ENCODE measurements around the gene CEP41.
"Not testable (repeated sequence)": the region's sequence is repeated elsewhere in the genome, so short reads cannot be mapped to it uniquely, and the experiment has no call there.

Gene CEP41

GRCh38 chr7:130387306-130387627 lies 53.5 kb downstream of the CEP41 start:
- no peak for DNase-seq

GRCh38 chr7:130386876-130387275 lies 53.9 kb downstream of the CEP41 start:
- DNase-seq: no peak

GRCh38 chr7:130385600-130386066 lies 55.2 kb downstream of the CEP41 start:
- DNase-seq: no peak

- DNase-seq: no peak
Observed at GRCh38 chr7:130384841-130385599, 55.8 kb downstream of the CEP41 start.

- DNase-seq: no peak
Observed at GRCh38 chr7:130384371-130384801, 56.4 kb downstream of the CEP41 start.

GRCh38 chr7:130383187-130383980 lies 57.4 kb downstream of the CEP41 start:
- DNase-seq: no peak

GRCh38 chr7:130381468-130382312 lies 59.1 kb downstream of the CEP41 start:
- DNase-seq: no peak

GRCh38 chr7:130380861-130381455 lies 59.9 kb downstream of the CEP41 start:
- no peak for DNase-seq

- DNase-seq: no peak
Observed at GRCh38 chr7:130379921-130380860, 60.6 kb downstream of the CEP41 start, which contains the start of gene CPA1. Gene CPA1 (plus strand): TSS chr7:130380494. CDS start chr7:130380521, 27 bp downstream.

GRCh38 chr7:130379532-130379920 lies 61.3 kb downstream of the CEP41 start:
- no peak for DNase-seq

GRCh38 chr7:130379019-130379418 lies 61.8 kb downstream of the CEP41 start:
- no peak for DNase-seq

GRCh38 chr7:130377178-130377577 lies 63.6 kb downstream of the CEP41 start:
- no peak for DNase-seq

- not testable (repeated sequence) for DNase-seq
Observed at GRCh38 chr7:130376461-130376860, 64.4 kb downstream of the CEP41 start.

GRCh38 chr7:130374507-130374906 lies 66.3 kb downstream of the CEP41 start:
- no peak for DNase-seq

GRCh38 chr7:130372402-130373165 lies 68.2 kb downstream of the CEP41 start:
- no peak for DNase-seq

GRCh38 chr7:130371046-130371445 lies 69.8 kb downstream of the CEP41 start:
- peak; percentile 15 for DNase-seq

- no peak for DNase-seq
Observed at GRCh38 chr7:130369831-130370550, 70.8 kb downstream of the CEP41 start.

GRCh38 chr7:130369110-130369711 lies 71.6 kb downstream of the CEP41 start:
- DNase-seq: no peak
